HepG2 (cell line): ENCODE results near the gene ZKSCAN3. TPM values are rescaled to one million over a fixed set of nuclear protein-coding genes. Genes with fewer than 3 reads are reported as not detected.

Experiments used
- AKAP8 ChIP-seq: sonication (generic); formaldehyde crosslinking; IDR thresholded peaks from 2 replicates; pipeline ENCODE4 v1.5.1; 2020; ENCODE audit warnings: mild to moderate bottlenecking, missing genetic modification reagents
- AKNA ChIP-seq: sonication (generic); formaldehyde crosslinking; IDR thresholded peaks from 2 replicates; pipeline ENCODE4 v1.4.0; 2020; ENCODE audit warnings: missing genetic modification reagents, borderline replicate concordance
- ARID5B ChIP-seq: IDR thresholded peaks from 2 replicates; pipeline ENCODE4 v1.4.0; 2020; ENCODE audit warnings: mild to moderate bottlenecking, missing genetic modification reagents
- BRCA1 ChIP-seq: sonication (generic); formaldehyde crosslinking; IDR thresholded peaks from 2 replicates; pipeline ENCODE4 v1.4.0; 2020; ENCODE audit warnings: missing genetic modification reagents
- CEBPG ChIP-seq: IDR thresholded peaks from 2 replicates; pipeline ENCODE4 v1.6.1; 2016
- CSRNP2 ChIP-seq: sonication (generic); formaldehyde crosslinking; conservative IDR thresholded peaks from 2 replicates; pipeline ENCODE4 v1.8.0; 2022; ENCODE audit warnings: low read depth, missing genetic modification reagents
- DMAP1 ChIP-seq: IDR thresholded peaks from 2 replicates; pipeline ENCODE4 v1.6.1; 2016
- GATAD2A ChIP-seq: IDR thresholded peaks from 2 replicates; pipeline ENCODE4 v1.6.1; 2016
- KDM5B ChIP-seq: sonication (generic); formaldehyde crosslinking; IDR thresholded peaks from 2 replicates; pipeline ENCODE4 v1.4.0; 2020; ENCODE audit warnings: missing genetic modification reagents, mild to moderate bottlenecking, borderline replicate concordance
- PBX2 ChIP-seq: IDR thresholded peaks from 2 replicates; pipeline ENCODE4 v1.6.1; 2016; ENCODE audit warnings: control low read depth
- SIX4 ChIP-seq: sonication (generic); formaldehyde crosslinking; IDR thresholded peaks from 2 replicates; pipeline ENCODE4 v1.4.0; 2020; ENCODE audit warnings: missing genetic modification reagents
- TFAP4 ChIP-seq: sonication (generic); IDR thresholded peaks from 2 replicates; pipeline ENCODE4 v1.6.1; 2016; ENCODE audit warnings: low read depth, borderline replicate concordance
- ZGPAT ChIP-seq: IDR thresholded peaks from 2 replicates; pipeline ENCODE4 v1.6.1; 2016; ENCODE audit warnings: mild to moderate bottlenecking
- ZNF253 ChIP-seq: sonication (generic); formaldehyde crosslinking; IDR thresholded peaks from 2 replicates; pipeline ENCODE4 v1.8.0; 2022; ENCODE audit warnings: mild to moderate bottlenecking, missing genetic modification reagents, borderline replicate concordance
- ZNF552 ChIP-seq: sonication (generic); formaldehyde crosslinking; IDR thresholded peaks from 2 replicates; pipeline ENCODE4 v1.9.0; 2022; ENCODE audit warnings: missing genetic modification reagents, mild to moderate bottlenecking, borderline replicate concordance
- ZNF879 ChIP-seq: sonication (generic); formaldehyde crosslinking; IDR thresholded peaks from 2 replicates; pipeline ENCODE4 v1.8.1; 2023; ENCODE audit warnings: missing genetic modification reagents
- ZNF883 ChIP-seq: sonication (generic); formaldehyde crosslinking; IDR thresholded peaks from 2 replicates; pipeline ENCODE4 v1.5.1; 2020; ENCODE audit warnings: mild to moderate bottlenecking, missing genetic modification reagents; ENCODE audit errors: not compliant biosample characterization
- polyA plus RNA-seq, 8 experiments: library from polyadenylated mRNA; depleted of rRNA in 3 of 8; stranded (reverse) in 7 of 8; unstranded in 1 of 8; fragments of >200 nt; fragmentation: Illumina TruSeq in 4 of 8; extraction: Trizol in 4 of 8; gene quantifications; 2 replicates each; pipeline versions ENCODE4 v1.2.1 to v1.2.3, GENCODE V29; 2011 to 2016; ENCODE audit warnings: low read depth in 4 of 8, missing spikeins in 1 of 8, mixed read lengths in 1 of 8; ENCODE audit not compliant: insufficient read depth in 1 of 8
- total RNA-seq, 5 experiments: library from RNA; depleted of rRNA; stranded (reverse); fragments of >200 nt; fragmentation: Illumina TruSeq; extraction: Trizol; gene quantifications; 2 replicates each; pipeline ENCODE4 v1.2.3, GENCODE V29; 2016; ENCODE audit warnings: low read depth in 1 of 5

The ZKSCAN3 gene
- total and polyA plus RNA-seq, 2 of the 13 experiments (the other 11 are each of a cell fraction or from before 2014, with no cell fraction given): 3.3 to 7.4 TPM

GRCh38 chr6:28322661-28323060 is 27.1 kb upstream of the ZKSCAN3 start (continued):
- TF ChIP-seq ARID5B (CRISPR knock-in tag) (peak; percentile 74), SIX4 (CRISPR knock-in tag) (peak; percentile 61; the same call in 1 of the 2 replicates), ZNF253 (CRISPR knock-in tag) (no peak), ZGPAT (CRISPR knock-in tag) (0 out of 2 replicates have a peak, but pooled peaks have one; percentile 21), DMAP1 (CRISPR knock-in tag) (no peak), TFAP4 (no peak), PBX2 (no peak), BRCA1 (CRISPR knock-in tag) (no peak), KDM5B (CRISPR knock-in tag) (no peak), GATAD2A (CRISPR knock-in tag) (peak; percentile 85), CSRNP2 (CRISPR knock-in tag) (no peak), AKNA (CRISPR knock-in tag) (no peak), ZNF883 (no peak), CEBPG (CRISPR knock-in tag) (peak; percentile 90), AKAP8 (CRISPR knock-in tag) (no peak), ZNF552 (CRISPR knock-in tag) (no peak), ZNF879 (CRISPR knock-in tag) (no peak)
